B cell (primary cell): ENCODE data around the gene NR4A3. TPM values are rescaled to one million over a fixed set of nuclear protein-coding genes. Genes with fewer than 3 reads are reported as not detected.

Source experiments
- ATAC-seq: fragments of 200-7000 bp; cut with Tn5 transposase; one replicate; pipeline ENCODE4 v1.10.0; 2021; ENCODE audit warnings: low read depth, mild to moderate bottlenecking, moderate number of reproducible peaks, moderate library complexity
- CTCF ChIA-PET: fragments of 350-600 bp; sonication (Branson Sonifier 250); formaldehyde crosslinking; loops from one replicate; lab custom pipeline; 2021; ENCODE audit warnings: antibody characterized with exemption, inconsistent platforms; lab: Charles Lee
- POLR2A ChIA-PET: fragments of 350-600 bp; sonication (Branson Sonifier 250); formaldehyde crosslinking; loops from one replicate; lab custom pipeline; 2021; ENCODE audit warnings: antibody characterized with exemption; lab: Charles Lee
- DNase-seq: peaks from one replicate; pipeline ENCODE4 v3.0.0; 2013
- H2AFZ ChIP-seq: 2 replicates; pipeline ENCODE4 v1.6.1; 2012; ENCODE audit warnings: mild to moderate bottlenecking, low read depth, low read length; ENCODE audit not compliant: insufficient read depth, poor library complexity, severe bottlenecking
- H3K27ac ChIP-seq, 2 donors: 1 replicate in 1 of 2; 2 replicates in 1 of 2; pipeline ENCODE4 v1.5.1; 2012 to 2013; ENCODE audit warnings: low read length in 2 of 2, mild to moderate bottlenecking in 2 of 2, moderate library complexity in 1 of 2
- H3K27me3 ChIP-seq, 4 experiments: fragments of 200-600 bp in 1 of 4; sonication (generic) in 1 of 4; replicated peaks in 1 of 4; 1 replicate in 2 of 4; 2 replicates in 2 of 4; pipeline versions ENCODE4 v1.6.1 to v1.7.0; 2013 to 2016; ENCODE audit warnings: low read length in 3 of 4, mild to moderate bottlenecking in 2 of 4, mixed read lengths in 1 of 4, moderate library complexity in 1 of 4; ENCODE audit not compliant: insufficient read depth in 4 of 4, control insufficient read depth in 3 of 4; ENCODE audit errors: control extremely low read depth in 1 of 4
- H3K36me3 ChIP-seq, 2 experiments: replicated peaks in 1 of 2; 1 replicate in 1 of 2; 2 replicates in 1 of 2; pipeline versions ENCODE4 v1.6.1 to v1.7.1; 2013; ENCODE audit warnings: low read length in 1 of 2; ENCODE audit not compliant: insufficient read depth in 2 of 2, control insufficient read depth in 1 of 2; ENCODE audit errors: control extremely low read depth in 1 of 2, extremely low read depth in 1 of 2
- H3K4me1 ChIP-seq, 2 donors: fragments of 200-600 bp in 1 of 2; sonication (generic) in 1 of 2; 1 replicate in 1 of 2; 2 replicates in 1 of 2; pipeline versions ENCODE4 v1.5.1 to v1.6.1; 2013 to 2017; ENCODE audit warnings: low read length in 2 of 2; ENCODE audit not compliant: control insufficient read depth in 2 of 2, insufficient read depth in 2 of 2
- H3K4me2 ChIP-seq: replicated peaks from 2 replicates; pipeline ENCODE3; 2012; ENCODE audit warnings: mild to moderate bottlenecking, low read depth, low read length; ENCODE audit not compliant: poor library complexity, severe bottlenecking
- H3K4me3 ChIP-seq, 5 experiments: fragments of 200-600 bp in 1 of 5; sonication (generic) in 1 of 5; 1 replicate in 3 of 5; 2 replicates in 2 of 5; pipeline versions ENCODE4 v1.5.1 to v1.7.0; 2011 to 2016; ENCODE audit warnings: low read length in 4 of 5, mild to moderate bottlenecking in 4 of 5, low read depth in 2 of 5, control low read depth in 1 of 5, moderate library complexity in 1 of 5; ENCODE audit not compliant: insufficient read depth in 1 of 5; ENCODE audit errors: control extremely low read depth in 1 of 5, extremely low read depth in 1 of 5
- H3K79me2 ChIP-seq: fragments of 200-600 bp; sonication (generic); one replicate; pipeline ENCODE4 v1.6.0; 2016; ENCODE audit warnings: low read length; ENCODE audit not compliant: control insufficient read depth, insufficient read depth
- H3K9ac ChIP-seq: fragments of 200-600 bp; sonication (generic); 2 replicates; pipeline ENCODE4 v1.6.1; 2017; ENCODE audit warnings: mild to moderate bottlenecking, low read length, moderate library complexity
- H3K9me3 ChIP-seq, 3 donors: one replicate each; pipeline versions ENCODE4 v1.6.1 to v1.7.1; 2013; ENCODE audit warnings: low read length in 2 of 3; ENCODE audit not compliant: control insufficient read depth in 2 of 3, insufficient read depth in 1 of 3; ENCODE audit errors: control extremely low read depth in 1 of 3
- H4K20me1 ChIP-seq: 2 replicates; pipeline ENCODE4 v1.6.0; 2012; ENCODE audit warnings: mild to moderate bottlenecking, low read length; ENCODE audit not compliant: insufficient read depth, control insufficient read depth, poor library complexity, severe bottlenecking
- H3K27ac Mint-ChIP-seq: one replicate; pipeline ENCODE4 v1.8.0; 2021; ENCODE audit warnings: mixed read lengths
- H3K27me3 Mint-ChIP-seq: one replicate; pipeline ENCODE4 v1.8.0; 2021; ENCODE audit warnings: mixed read lengths
- H3K4me1 Mint-ChIP-seq: one replicate; pipeline ENCODE4 v1.8.0; 2021; ENCODE audit warnings: mixed read lengths
- H3K4me3 Mint-ChIP-seq: one replicate; pipeline ENCODE4 v1.8.0; 2021; ENCODE audit warnings: mixed read lengths
- H3K9me3 Mint-ChIP-seq: one replicate; pipeline ENCODE4 v1.8.0; 2022; ENCODE audit warnings: mixed read lengths; ENCODE audit not compliant: insufficient read depth
- EZH2 ChIP-seq: IDR thresholded peaks from 2 replicates; pipeline ENCODE4 v1.6.1; 2012; ENCODE audit warnings: borderline replicate concordance, low read depth, mild to moderate bottlenecking, moderate library complexity, low read length; ENCODE audit not compliant: insufficient read depth, poor library complexity, severe bottlenecking
- WGBS: methylation state at CpG from one replicate; pipeline ENCODE4 v1.1.5; 2013; ENCODE audit warnings: missing lambda C conversion rate; ENCODE audit not compliant: insufficient coverage; 5-methylcytosine and 5-hydroxymethylcytosine counted together
- intact Hi-C: fragments of 100-400 bp; cut with micrococcal nuclease; formaldehyde crosslinking; loops from one replicate; pipeline ENCODE4 v1.10.0; 2022
- polyA plus RNA-seq: library from polyadenylated mRNA; depleted of rRNA; stranded (reverse); fragments of >200 nt; gene quantifications from 2 replicates; pipeline ENCODE4 v1.2.3, GENCODE V29; 2012
- total RNA-seq, 2 donors: library from RNA; stranded (reverse); fragments of 120-200 nt in 1 of 2; gene quantifications; 1 replicate in 1 of 2; 2 replicates in 1 of 2; pipeline versions ENCODE4 v1.2.3 to v1.2.4, GENCODE V29; 2013 to 2022
- TF ChIP-seq, protein P1 (sequence below): fragments of 200-600 bp; IDR thresholded peaks from one replicate; pipeline ENCODE4 v1.8.0; 2022; ENCODE audit warnings: antibody characterized with exemption, mild to moderate bottlenecking

The NR4A3 gene
- total and polyA plus RNA-seq, 2 donors (not counting 1 experiment from before 2014, with no cell fraction given) = 2.5 to 20.1 TPM

- Histone ChIP-seq H3K4me1 (peaks cover 53 to 60% of the 10 kb centered on the region in 2 donors), H3K36me3 (no peaks in the 10 kb centered on the region), H3K79me2 (no peaks in the 10 kb centered on the region), H3K9me3 (peaks cover 0 to 17% (median 0%) of the 10 kb centered on the region in 3 donors), H2AFZ (peak overlapping the region; percentile 57), H3K27ac (peak overlapping the region; percentile 94 to 96), H3K4me2 (peak overlapping the region; percentile 99), H3K9ac (peak overlapping the region; percentile 92), H3K27me3 (peaks cover 0 to 54% (median 34%) of the 10 kb centered on the region in 4 experiments), H4K20me1 (peaks cover 22% of the 10 kb centered on the region), H3K4me3 (peak overlapping the region; percentile 73 to 100 (median 80))
- Mint-ChIP-seq H3K9me3 (no peaks in the 10 kb centered on the region), H3K27ac (peak overlapping the region; percentile 98), H3K4me1 (peaks cover 61% of the 10 kb centered on the region), H3K4me3 (peak overlapping the region; percentile 100), H3K27me3 (peaks cover 27% of the 10 kb centered on the region)
- WGBS = 0% methylated on average over 48 of the region's 51 CpGs
- intact Hi-C loops = loop anchor here (2.0 to 10.0 kb wide), 8 partner anchors 205 to 765 kb away; partner anchors contain the start of genes ERP44, INVS and TEX10
- TF ChIP-seq EZH2 = no peak
- no peak for ATAC-seq
- DNase-seq = peak; percentile 75
- POLR2A ChIA-PET = interaction anchor here (0.6 to 0.7 kb wide), 5 partner anchors 82 to 1488 kb away, joined by 3 to 6 read pairs (median 3); no protein-coding TSS in a partner anchor
- CTCF ChIA-PET = interaction anchor here (0.6 to 5.5 kb wide), 9 partner anchors 118 to 659 kb away, joined by 3 to 46 read pairs (median 5); partner anchors contain the start of genes ALG2 and SEC61B
Observed at GRCh38 chr9:99822109-99822805, 572 bp downstream of the NR4A3 start.

GRCh38 chr9:99822806-99823591 is 1.3 kb downstream of the NR4A3 start:
- CTCF ChIA-PET = interaction anchor here (1.0 to 5.5 kb wide), 6 partner anchors 182 to 659 kb away, joined by 3 to 46 read pairs (median 4); partner anchors contain the start of genes ALG2 and SEC61B
- POLR2A ChIA-PET = no interaction called here
- Histone ChIP-seq H3K36me3 (no peaks in the 10 kb centered on the region), H4K20me1 (peaks cover 22% of the 10 kb centered on the region), H3K27me3 (peaks cover 0 to 62% (median 42%) of the 10 kb centered on the region in 4 experiments), H3K9ac (peak overlapping the region; percentile 92), H3K27ac (no peak overlapping the region), H3K4me1 (peaks cover 57 to 63% of the 10 kb centered on the region in 2 donors), H3K79me2 (no peaks in the 10 kb centered on the region), H3K4me3 (peak overlapping the region; percentile 73 to 100 (median 89)), H3K9me3 (peaks cover 0 to 19% (median 0%) of the 10 kb centered on the region in 3 donors), H3K4me2 (peak overlapping the region; percentile 99), H2AFZ (no peak overlapping the region)
- Mint-ChIP-seq H3K27ac (peak overlapping the region; percentile 98), H3K4me1 (peaks cover 67% of the 10 kb centered on the region), H3K27me3 (peaks cover 35% of the 10 kb centered on the region), H3K4me3 (peak overlapping the region; percentile 100), H3K9me3 (no peaks in the 10 kb centered on the region)
- under 1% methylated on average over 39 of the region's 40 CpGs for WGBS
- TF ChIP-seq, protein P1, sequence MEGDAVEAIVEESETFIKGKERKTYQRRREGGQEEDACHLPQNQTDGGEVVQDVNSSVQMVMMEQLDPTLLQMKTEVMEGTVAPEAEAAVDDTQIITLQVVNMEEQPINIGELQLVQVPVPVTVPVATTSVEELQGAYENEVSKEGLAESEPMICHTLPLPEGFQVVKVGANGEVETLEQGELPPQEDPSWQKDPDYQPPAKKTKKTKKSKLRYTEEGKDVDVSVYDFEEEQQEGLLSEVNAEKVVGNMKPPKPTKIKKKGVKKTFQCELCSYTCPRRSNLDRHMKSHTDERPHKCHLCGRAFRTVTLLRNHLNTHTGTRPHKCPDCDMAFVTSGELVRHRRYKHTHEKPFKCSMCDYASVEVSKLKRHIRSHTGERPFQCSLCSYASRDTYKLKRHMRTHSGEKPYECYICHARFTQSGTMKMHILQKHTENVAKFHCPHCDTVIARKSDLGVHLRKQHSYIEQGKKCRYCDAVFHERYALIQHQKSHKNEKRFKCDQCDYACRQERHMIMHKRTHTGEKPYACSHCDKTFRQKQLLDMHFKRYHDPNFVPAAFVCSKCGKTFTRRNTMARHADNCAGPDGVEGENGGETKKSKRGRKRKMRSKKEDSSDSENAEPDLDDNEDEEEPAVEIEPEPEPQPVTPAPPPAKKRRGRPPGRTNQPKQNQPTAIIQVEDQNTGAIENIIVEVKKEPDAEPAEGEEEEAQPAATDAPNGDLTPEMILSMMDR = no peak
- no peak for TF ChIP-seq EZH2
- ATAC-seq = no peak
- peak; percentile 72 for DNase-seq
- intact Hi-C loops = loop anchor here (2.0 to 10.0 kb wide), 8 partner anchors 204 to 766 kb away; partner anchors contain the start of genes ERP44, INVS and TEX10
